GM23338 (cell line): ENCODE data around the gene KCNN3. TPM values are rescaled to one million over a fixed set of nuclear protein-coding genes. Genes with fewer than 3 reads are reported as not detected.

Source experiments
- ATAC-seq: fragments of 200-7000 bp; cut with Tn5 transposase; 3 replicates; pipeline ENCODE4 v1.9.1; 2020
- DNase-seq: peaks from one replicate; pipeline ENCODE4 v3.0.0-alpha.2; 2015; ENCODE audit warnings: low spot score
- H2AFZ ChIP-seq: fragments of 200-600 bp; sonication (generic); 2 replicates; pipeline ENCODE4 v1.8.0; 2016; ENCODE audit warnings: antibody characterized with exemption, mild to moderate bottlenecking, moderate library complexity
- H3F3A ChIP-seq: fragments of 200-600 bp; sonication (generic); replicated peaks from 2 replicates; pipeline ENCODE4 v1.8.0; 2017; ENCODE audit warnings: antibody characterized with exemption, mixed run types, low read depth
- H3K27ac ChIP-seq: fragments of 200-600 bp; sonication (generic); 2 replicates; pipeline ENCODE4 v1.6.1; 2016; ENCODE audit warnings: low read depth
- H3K27me3 ChIP-seq: fragments of 200-600 bp; sonication (generic); 2 replicates; pipeline ENCODE4 v1.8.0; 2016; ENCODE audit warnings: mild to moderate bottlenecking, mixed run types, moderate library complexity; ENCODE audit not compliant: insufficient read depth
- H3K36me3 ChIP-seq: fragments of 200-600 bp; sonication (generic); 2 replicates; pipeline ENCODE4 v1.8.0; 2016; ENCODE audit warnings: mild to moderate bottlenecking; ENCODE audit not compliant: insufficient read depth
- H3K4me1 ChIP-seq: fragments of 200-600 bp; sonication (generic); 2 replicates; pipeline ENCODE4 v1.8.0; 2016; ENCODE audit warnings: mild to moderate bottlenecking, moderate library complexity; ENCODE audit not compliant: insufficient read depth
- H3K4me2 ChIP-seq: fragments of 200-600 bp; sonication (generic); 2 replicates; pipeline ENCODE4 v1.7.1; 2017; ENCODE audit warnings: mixed run types
- H3K4me3 ChIP-seq: fragments of 200-600 bp; sonication (generic); 2 replicates; pipeline ENCODE4 v1.6.1; 2016; ENCODE audit warnings: mixed run types
- H3K79me2 ChIP-seq: fragments of 200-600 bp; sonication (generic); replicated peaks from 2 replicates; pipeline ENCODE4 v1.8.0; 2017; ENCODE audit warnings: mild to moderate bottlenecking; ENCODE audit not compliant: insufficient read depth
- H3K9me2 ChIP-seq: fragments of 200-600 bp; sonication (generic); 2 replicates; pipeline ENCODE4 v1.8.0; 2017; ENCODE audit not compliant: insufficient read depth
- H4K20me1 ChIP-seq: fragments of 200-600 bp; sonication (generic); replicated peaks from 2 replicates; pipeline ENCODE4 v1.8.0; 2017; ENCODE audit warnings: mild to moderate bottlenecking; ENCODE audit not compliant: insufficient read depth
- H3K27ac Mint-ChIP-seq: 2 replicates; pipeline ENCODE4 v1.8.0; 2020; ENCODE audit warnings: inconsistent platforms, mild to moderate bottlenecking, moderate library complexity, mixed read lengths
- H3K27me3 Mint-ChIP-seq: 3 replicates; pipeline ENCODE4 v1.8.0; 2022; ENCODE audit warnings: low read depth, mild to moderate bottlenecking, moderate library complexity, mixed read lengths, inconsistent platforms; ENCODE audit not compliant: insufficient read depth, poor library complexity
- H3K36me3 Mint-ChIP-seq: 3 replicates; pipeline ENCODE4 v1.8.0; 2021; ENCODE audit warnings: low read depth, mild to moderate bottlenecking, inconsistent platforms, moderate library complexity, mixed read lengths
- H3K4me1 Mint-ChIP-seq: 3 replicates; pipeline ENCODE4 v1.8.0; 2020; ENCODE audit warnings: mild to moderate bottlenecking, inconsistent platforms, mixed read lengths
- H3K4me3 Mint-ChIP-seq: 3 replicates; pipeline ENCODE4 v1.8.0; 2021; ENCODE audit warnings: moderate library complexity, mild to moderate bottlenecking, inconsistent platforms, mixed read lengths
- H3K9me3 Mint-ChIP-seq: 3 replicates; pipeline ENCODE4 v1.8.0; 2020; ENCODE audit warnings: moderate library complexity, mild to moderate bottlenecking, inconsistent platforms, mixed read lengths
- CREB1 ChIP-seq: fragments of 250-450 bp; sonication (Bioruptor Pico); IDR thresholded peaks from 2 replicates; pipeline ENCODE4 v1.5.0; 2020; ENCODE audit warnings: low read depth, mild to moderate bottlenecking, moderate library complexity
- CTCF ChIP-seq, 2 experiments: fragments of 200-600 bp in 1 of 2; sonication (generic) in 1 of 2; conservative IDR thresholded peaks; 2 replicates each; pipeline versions ENCODE4 v1.5.1 to v1.6.1; 2016 to 2017; ENCODE audit warnings: antibody characterized with exemption in 2 of 2, low read depth in 2 of 2, mild to moderate bottlenecking in 2 of 2, moderate library complexity in 1 of 2
- EZH2phosphoT487 ChIP-seq: fragments of 200-600 bp; sonication (generic); IDR thresholded peaks from one replicate; pipeline ENCODE4 v1.8.1; 2018; ENCODE audit warnings: antibody characterized with exemption; ENCODE audit not compliant: unreplicated experiment
- JUNB ChIP-seq: IDR thresholded peaks from one replicate; pipeline ENCODE4 v1.6.1; 2016; ENCODE audit warnings: antibody characterized with exemption; ENCODE audit not compliant: unreplicated experiment
- NANOG ChIP-seq: IDR thresholded peaks from 2 replicates; pipeline ENCODE4 v1.6.1; 2016; ENCODE audit warnings: antibody characterized with exemption, borderline replicate concordance
- POLR2AphosphoS5 ChIP-seq: IDR thresholded peaks from 2 replicates; pipeline ENCODE4 v1.6.1; 2016; ENCODE audit warnings: antibody characterized with exemption, low read depth
- STAT1 ChIP-seq: IDR thresholded peaks from one replicate; pipeline ENCODE4 v1.6.1; 2016; ENCODE audit warnings: antibody characterized with exemption; ENCODE audit not compliant: unreplicated experiment
- ZNF114 ChIP-seq: fragments of 250-450 bp; sonication (Bioruptor Pico); IDR thresholded peaks from 2 replicates; pipeline ENCODE4 v1.5.0; 2020; ENCODE audit warnings: mild to moderate bottlenecking, moderate library complexity
- polyA plus RNA-seq: library from polyadenylated mRNA; unstranded; fragments of >200 nt; fragmentation: Nextera tagmentation; extraction: Ambion mirVana; gene quantifications from 2 replicates; pipeline ENCODE4 v1.2.1, GENCODE V29; 2016
- total RNA-seq: library from RNA; depleted of rRNA; stranded (reverse); fragments of >200 nt; shearing (Covaris generic); gene quantifications from 2 replicates; pipeline ENCODE4 v1.2.3, GENCODE V29; 2014
- TF ChIP-seq, protein P1 (sequence below): fragments of 250-450 bp; sonication (Bioruptor Pico); IDR thresholded peaks from 2 replicates; pipeline ENCODE4 v1.5.0; 2020; ENCODE audit warnings: mild to moderate bottlenecking, moderate library complexity

KCNN3 gene
- total and polyA plus RNA-seq, 2 experiments from 2014 or later = 1.9 to 3.0 TPM

GRCh38 chr1:154833841-154834240 lies 36.2 kb downstream of the KCNN3 start (continued):
- TF ChIP-seq, protein P1, sequence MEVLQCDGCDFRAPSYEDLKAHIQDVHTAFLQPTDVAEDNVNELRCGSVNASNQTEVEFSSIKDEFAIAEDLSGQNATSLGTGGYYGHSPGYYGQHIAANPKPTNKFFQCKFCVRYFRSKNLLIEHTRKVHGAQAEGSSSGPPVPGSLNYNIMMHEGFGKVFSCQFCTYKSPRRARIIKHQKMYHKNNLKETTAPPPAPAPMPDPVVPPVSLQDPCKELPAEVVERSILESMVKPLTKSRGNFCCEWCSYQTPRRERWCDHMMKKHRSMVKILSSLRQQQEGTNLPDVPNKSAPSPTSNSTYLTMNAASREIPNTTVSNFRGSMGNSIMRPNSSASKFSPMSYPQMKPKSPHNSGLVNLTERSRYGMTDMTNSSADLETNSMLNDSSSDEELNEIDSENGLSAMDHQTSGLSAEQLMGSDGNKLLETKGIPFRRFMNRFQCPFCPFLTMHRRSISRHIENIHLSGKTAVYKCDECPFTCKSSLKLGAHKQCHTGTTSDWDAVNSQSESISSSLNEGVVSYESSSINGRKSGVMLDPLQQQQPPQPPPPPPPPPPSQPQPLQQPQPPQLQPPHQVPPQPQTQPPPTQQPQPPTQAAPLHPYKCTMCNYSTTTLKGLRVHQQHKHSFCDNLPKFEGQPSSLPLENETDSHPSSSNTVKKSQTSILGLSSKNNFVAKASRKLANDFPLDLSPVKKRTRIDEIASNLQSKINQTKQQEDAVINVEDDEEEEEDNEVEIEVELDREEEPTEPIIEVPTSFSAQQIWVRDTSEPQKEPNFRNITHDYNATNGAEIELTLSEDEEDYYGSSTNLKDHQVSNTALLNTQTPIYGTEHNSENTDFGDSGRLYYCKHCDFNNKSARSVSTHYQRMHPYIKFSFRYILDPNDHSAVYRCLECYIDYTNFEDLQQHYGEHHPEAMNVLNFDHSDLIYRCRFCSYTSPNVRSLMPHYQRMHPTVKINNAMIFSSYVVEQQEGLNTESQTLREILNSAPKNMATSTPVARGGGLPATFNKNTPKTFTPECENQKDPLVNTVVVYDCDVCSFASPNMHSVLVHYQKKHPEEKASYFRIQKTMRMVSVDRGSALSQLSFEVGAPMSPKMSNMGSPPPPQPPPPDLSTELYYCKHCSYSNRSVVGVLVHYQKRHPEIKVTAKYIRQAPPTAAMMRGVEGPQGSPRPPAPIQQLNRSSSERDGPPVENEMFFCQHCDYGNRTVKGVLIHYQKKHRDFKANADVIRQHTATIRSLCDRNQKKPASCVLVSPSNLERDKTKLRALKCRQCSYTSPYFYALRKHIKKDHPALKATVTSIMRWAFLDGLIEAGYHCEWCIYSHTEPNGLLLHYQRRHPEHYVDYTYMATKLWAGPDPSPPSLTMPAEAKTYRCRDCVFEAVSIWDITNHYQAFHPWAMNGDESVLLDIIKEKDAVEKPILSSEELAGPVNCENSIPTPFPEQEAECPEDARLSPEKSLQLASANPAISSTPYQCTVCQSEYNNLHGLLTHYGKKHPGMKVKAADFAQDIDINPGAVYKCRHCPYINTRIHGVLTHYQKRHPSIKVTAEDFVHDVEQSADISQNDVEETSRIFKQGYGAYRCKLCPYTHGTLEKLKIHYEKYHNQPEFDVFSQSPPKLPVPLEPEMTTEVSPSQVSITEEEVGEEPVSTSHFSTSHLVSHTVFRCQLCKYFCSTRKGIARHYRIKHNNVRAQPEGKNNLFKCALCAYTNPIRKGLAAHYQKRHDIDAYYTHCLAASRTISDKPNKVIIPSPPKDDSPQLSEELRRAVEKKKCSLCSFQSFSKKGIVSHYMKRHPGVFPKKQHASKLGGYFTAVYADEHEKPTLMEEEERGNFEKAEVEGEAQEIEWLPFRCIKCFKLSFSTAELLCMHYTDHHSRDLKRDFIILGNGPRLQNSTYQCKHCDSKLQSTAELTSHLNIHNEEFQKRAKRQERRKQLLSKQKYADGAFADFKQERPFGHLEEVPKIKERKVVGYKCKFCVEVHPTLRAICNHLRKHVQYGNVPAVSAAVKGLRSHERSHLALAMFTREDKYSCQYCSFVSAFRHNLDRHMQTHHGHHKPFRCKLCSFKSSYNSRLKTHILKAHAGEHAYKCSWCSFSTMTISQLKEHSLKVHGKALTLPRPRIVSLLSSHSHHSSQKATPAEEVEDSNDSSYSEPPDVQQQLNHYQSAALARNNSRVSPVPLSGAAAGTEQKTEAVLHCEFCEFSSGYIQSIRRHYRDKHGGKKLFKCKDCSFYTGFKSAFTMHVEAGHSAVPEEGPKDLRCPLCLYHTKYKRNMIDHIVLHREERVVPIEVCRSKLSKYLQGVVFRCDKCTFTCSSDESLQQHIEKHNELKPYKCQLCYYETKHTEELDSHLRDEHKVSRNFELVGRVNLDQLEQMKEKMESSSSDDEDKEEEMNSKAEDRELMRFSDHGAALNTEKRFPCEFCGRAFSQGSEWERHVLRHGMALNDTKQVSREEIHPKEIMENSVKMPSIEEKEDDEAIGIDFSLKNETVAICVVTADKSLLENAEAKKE (CRISPR knock-in tag) = no peak
- TF ChIP-seq NANOG (no peak), CREB1 (CRISPR knock-in tag) (no peak), JUNB (no peak)

GRCh38 chr1:154833209-154833608 lies 36.9 kb downstream of the KCNN3 start:
- no peaks in the 10 kb centered on the region for H3F3A ChIP-seq
- Mint-ChIP-seq H3K9me3 (no peaks in the 10 kb centered on the region), H3K27me3 (peaks cover 1% of the 10 kb centered on the region), H3K36me3 (no peaks in the 10 kb centered on the region), H3K4me3 (no peak overlapping the region), H3K4me1 (peaks cover 3% of the 10 kb centered on the region; the same call in 1 of the 3 replicates), H3K27ac (no peak overlapping the region)
- no peaks in the 10 kb centered on the region for H4K20me1 ChIP-seq
- H3K27ac ChIP-seq = no peak overlapping the region
- no peak overlapping the region for H3K4me3 ChIP-seq
- no peaks in the 10 kb centered on the region for H3K27me3 ChIP-seq
- H3K9me2 ChIP-seq = no peaks in the 10 kb centered on the region
- no peak overlapping the region for H2AFZ ChIP-seq
- H3K4me2 ChIP-seq = no peak overlapping the region
- no peaks in the 10 kb centered on the region for H3K36me3 ChIP-seq
- DNase-seq (no peak), ATAC-seq (no peak)
- no peaks in the 10 kb centered on the region for H3K79me2 ChIP-seq
- no peaks in the 10 kb centered on the region for H3K4me1 ChIP-seq
- TF ChIP-seq STAT1 (no peak), CREB1 (CRISPR knock-in tag) (no peak), ZNF114 (no peak), EZH2phosphoT487 (no peak), CTCF (conservative IDR thresholded peaks at IDR 0.05; ENCODE audit: low read depth in 2 of 2) (no peak), POLR2AphosphoS5 (no peak), JUNB (no peak)
